K562 (cell line): Measurements from ENCODE around the gene JUND. TPM values are rescaled to one million over a fixed set of nuclear protein-coding genes. Genes with fewer than 3 reads are reported as not detected.
A peak's percentile ranks its signal among the peaks of the same experiment; 100 is the strongest.

Experiments
- ATAC-seq: fragments of 200-7000 bp; cut with Tn5 transposase; 3 replicates; pipeline ENCODE4 v1.9.1; 2020; ENCODE audit warnings: moderate library complexity
- BruUV-seq: library from RNA; stranded (reverse); fragments of 400-500 nt; replicated peaks from 2 replicates; lab custom pipeline; 2021; lab: Mats Ljungman, UMichigan
- CTCF ChIA-PET: fragments of 300-600 bp; formaldehyde crosslinking; extraction: SDS; loops from one replicate; lab custom pipeline; 2021; ENCODE audit warnings: low intra/inter-chr PET ratio; lab: Yijun Ruan, JAX
- POLR2A ChIA-PET: fragments of 300-600, 350-650 bp; sonication (Branson Sonifier 250); formaldehyde crosslinking; extraction: SDS; loops from one replicate; lab custom pipeline; 2021; ENCODE audit warnings: antibody characterized with exemption, inconsistent platforms; lab: Yijun Ruan, JAX
- DNase-seq, 4 experiments: peaks; one replicate each; pipeline versions ENCODE4 v3.0.0 to v3.0.0-alpha.2; 2011 to 2018; ENCODE audit warnings: low spot score in 3 of 4, mixed read lengths in 3 of 4; ENCODE audit errors: extremely low read depth in 1 of 4
- FAIRE-seq: peaks from 2 replicates; lab custom pipeline; 2011; peaks lifted over from hg19 to GRCh38; lab: Jason Lieb, UNC
- H2AFZ ChIP-seq: 2 replicates; pipeline ENCODE4 v1.6.0; 2011; ENCODE audit warnings: low read depth, low read length, control low read depth, inconsistent platforms
- H3K27ac ChIP-seq: fragments of 200-600 bp; 3 replicates; pipeline ENCODE4 v1.8.0; 2011; ENCODE audit warnings: low read depth, mild to moderate bottlenecking, control low read depth, inconsistent platforms, low read length, moderate library complexity, mixed read lengths; ENCODE audit errors: extremely low read depth
- H3K27me3 ChIP-seq, 2 experiments: fragments of 300-600 bp in 1 of 2; 2 replicates in 1 of 2; 3 replicates in 1 of 2; pipeline versions ENCODE4 v1.6.0 to v1.8.0; 2011; ENCODE audit warnings: inconsistent platforms in 2 of 2, low read length in 2 of 2, mild to moderate bottlenecking in 1 of 2, mixed read lengths in 1 of 2, moderate library complexity in 1 of 2; ENCODE audit not compliant: control insufficient read depth in 2 of 2, insufficient read depth in 2 of 2
- H3K36me3 ChIP-seq: fragments of 300-600 bp; 3 replicates; pipeline ENCODE4 v1.8.0; 2011; ENCODE audit warnings: mild to moderate bottlenecking, low read length, inconsistent platforms; ENCODE audit not compliant: control insufficient read depth, insufficient read depth
- H3K4me1 ChIP-seq, 2 experiments: fragments of 200-600 bp in 1 of 2; replicated peaks in 1 of 2; 2 replicates in 1 of 2; 3 replicates in 1 of 2; pipeline versions ENCODE4 v1.5.1 to v1.8.0; 2011; ENCODE audit warnings: inconsistent platforms in 2 of 2, low read length in 2 of 2, mild to moderate bottlenecking in 1 of 2, mixed read lengths in 1 of 2, moderate library complexity in 1 of 2; ENCODE audit not compliant: control insufficient read depth in 2 of 2, insufficient read depth in 2 of 2
- H3K4me2 ChIP-seq: 2 replicates; pipeline ENCODE4 v1.6.1; 2011; ENCODE audit warnings: low read length, control low read depth, inconsistent platforms, mixed read lengths; ENCODE audit not compliant: insufficient read depth
- H3K4me3 ChIP-seq: fragments of 200-600 bp; sonication (generic), shearing (Covaris generic); 2 replicates; pipeline ENCODE4 v1.5.1; 2016; ENCODE audit warnings: control low read depth, inconsistent platforms
- H3K79me2 ChIP-seq: fragments of 200-600 bp; 3 replicates; pipeline ENCODE4 v1.8.0; 2011; ENCODE audit warnings: low read length, inconsistent platforms; ENCODE audit not compliant: control insufficient read depth, insufficient read depth
- H3K9ac ChIP-seq, 2 experiments: 2 replicates each; pipeline versions ENCODE4 v1.6.0 to v1.6.1; 2011; ENCODE audit warnings: low read depth in 2 of 2, low read length in 2 of 2, control low read depth in 1 of 2, inconsistent platforms in 1 of 2, mild to moderate bottlenecking in 1 of 2, mixed read lengths in 1 of 2; ENCODE audit not compliant: insufficient read depth in 1 of 2
- H3K9me1 ChIP-seq: one replicate; pipeline ENCODE4 v1.6.0; 2011; ENCODE audit warnings: inconsistent platforms, mild to moderate bottlenecking, low read length, moderate library complexity; ENCODE audit not compliant: control insufficient read depth, insufficient read depth
- H3K9me3 ChIP-seq: replicated peaks from 2 replicates; pipeline ENCODE4 v1.5.1; 2011; ENCODE audit warnings: low read depth, low read length, inconsistent platforms; ENCODE audit not compliant: control insufficient read depth, insufficient read depth
- H4K20me1 ChIP-seq: replicated peaks from 2 replicates; pipeline ENCODE4 v1.6.1; 2011; ENCODE audit warnings: low read length, inconsistent platforms, mixed read lengths; ENCODE audit not compliant: control insufficient read depth, insufficient read depth
- CHCHD3 ChIP-seq: fragments of 250-450 bp; sonication (Bioruptor Pico); IDR thresholded peaks from 2 replicates; pipeline ENCODE4 v2.1.2; 2022; ENCODE audit warnings: mild to moderate bottlenecking
- DACH1 ChIP-seq: fragments of 450-650 bp; IDR thresholded peaks from 2 replicates; pipeline ENCODE4 v1.6.1; 2018; ENCODE audit not compliant: partially characterized antibody
- ELF1 ChIP-seq: fragments of 200-800 bp; sonication (Bioruptor generic); IDR thresholded peaks from 2 replicates; pipeline ENCODE4 v1.6.1; 2016; ENCODE audit warnings: missing genetic modification characterization, missing compliant biosample characterization
- GATA2 ChIP-seq: sonication (generic); formaldehyde crosslinking; IDR thresholded peaks from 2 replicates; pipeline ENCODE4 v1.4.0; 2020; ENCODE audit warnings: mild to moderate bottlenecking, missing genetic modification reagents
- POLR3A ChIP-seq: IDR thresholded peaks from 2 replicates; pipeline ENCODE4 v1.6.1; 2011; ENCODE audit warnings: borderline replicate concordance, mild to moderate bottlenecking, moderate library complexity; ENCODE audit not compliant: insufficient read length, insufficient read depth; ENCODE audit errors: extremely low read depth
- TAF15 ChIP-seq: fragments of 200-400 bp; formaldehyde crosslinking; IDR thresholded peaks from 2 replicates; pipeline ENCODE4 v1.6.1; 2017; ENCODE audit warnings: mild to moderate bottlenecking, low read depth, low read length, moderate library complexity
- TARDBP ChIP-seq: fragments of 450-650 bp; IDR thresholded peaks from 2 replicates; pipeline ENCODE4 v1.6.1; 2016
- ZNF699 ChIP-seq: fragments of 250-450 bp; sonication (Bioruptor Pico); IDR thresholded peaks from 2 replicates; pipeline ENCODE4 v1.8.0; 2021; ENCODE audit warnings: mild to moderate bottlenecking, moderate library complexity; ENCODE audit not compliant: insufficient replicate concordance
- WGBS: fragments of 100-300 bp; shearing (Covaris generic); methylation state at CpG from one replicate; pipeline ENCODE4 v1.1.6; 2016; ENCODE audit warnings: low coverage, mixed read lengths; ENCODE audit not compliant: insufficient coverage; ENCODE audit errors: missing lambda C conversion rate; 5-methylcytosine and 5-hydroxymethylcytosine counted together
- in situ Hi-C: fragments of 300-500 bp; cut with MboI; formaldehyde crosslinking; loops from 4 replicates; pipeline ENCODE4 v1.15.0; 2018; ENCODE audit warnings: inconsistent platforms, mixed read lengths
- intact Hi-C: fragments of 100-400 bp; cut with micrococcal nuclease; formaldehyde crosslinking; loops from 2 replicates; pipeline ENCODE4 v1.14.2; 2022
- polyA plus RNA-seq, 8 experiments: library from polyadenylated mRNA; depleted of rRNA in 4 of 8; stranded (reverse) in 5 of 8; unstranded in 3 of 8; fragments of >200 nt; fragmentation: Nextera tagmentation in 2 of 8; fragmentation: Illumina TruSeq in 1 of 8; extraction: Ambion mirVana in 2 of 8; extraction: Trizol in 1 of 8; gene quantifications; 2 replicates each; pipeline versions ENCODE4 v1.2.1 to v1.2.3, GENCODE V29; 2011 to 2014; ENCODE audit warnings: inconsistent platforms in 1 of 8, missing spikeins in 1 of 8
- total RNA-seq, 7 experiments: library from RNA; depleted of rRNA in 6 of 7; stranded (reverse); fragments of >200 nt in 6 of 7; fragmentation: Illumina TruSeq in 2 of 7; extraction: Trizol in 2 of 7; gene quantifications; 2 replicates each; pipeline versions ENCODE4 v1.2.1 to v1.2.3, GENCODE V29; 2011 to 2021; ENCODE audit warnings: low replicate concordance in 1 of 7
- TF ChIP-seq, protein P1 (sequence below): fragments of 450-650 bp; IDR thresholded peaks from 2 replicates; pipeline ENCODE4 v1.6.1; 2016; ENCODE audit warnings: borderline replicate concordance
- TF ChIP-seq, protein P2 (sequence below): fragments of 450-650 bp; formaldehyde crosslinking; IDR thresholded peaks from 2 replicates; pipeline ENCODE4 v1.4.0; 2020; ENCODE audit warnings: mild to moderate bottlenecking, mixed read lengths
- TF ChIP-seq, protein P3 (sequence below), 2 experiments: fragments of 450-650 bp in 1 of 2; sonication (generic) in 1 of 2; formaldehyde crosslinking in 1 of 2; IDR thresholded peaks in 1 of 2; conservative IDR thresholded peaks in 1 of 2; 2 replicates each; pipeline versions ENCODE4 v1.6.1 to v1.8.1; 2016 to 2023; ENCODE audit warnings: mild to moderate bottlenecking in 2 of 2, moderate library complexity in 2 of 2, inconsistent platforms in 1 of 2, missing genetic modification reagents in 1 of 2
- TF ChIP-seq, protein P4 (sequence below): sonication (generic); formaldehyde crosslinking; IDR thresholded peaks from 2 replicates; pipeline ENCODE4 v1.8.0; 2022; ENCODE audit warnings: mild to moderate bottlenecking, missing genetic modification reagents, borderline replicate concordance

The JUND gene
- total and polyA plus RNA-seq, 9 of the 15 experiments (the other 6 are each of a cell fraction or from before 2014, with no cell fraction given), result 6.4 to 286 (median 42.3) TPM

DNA sequence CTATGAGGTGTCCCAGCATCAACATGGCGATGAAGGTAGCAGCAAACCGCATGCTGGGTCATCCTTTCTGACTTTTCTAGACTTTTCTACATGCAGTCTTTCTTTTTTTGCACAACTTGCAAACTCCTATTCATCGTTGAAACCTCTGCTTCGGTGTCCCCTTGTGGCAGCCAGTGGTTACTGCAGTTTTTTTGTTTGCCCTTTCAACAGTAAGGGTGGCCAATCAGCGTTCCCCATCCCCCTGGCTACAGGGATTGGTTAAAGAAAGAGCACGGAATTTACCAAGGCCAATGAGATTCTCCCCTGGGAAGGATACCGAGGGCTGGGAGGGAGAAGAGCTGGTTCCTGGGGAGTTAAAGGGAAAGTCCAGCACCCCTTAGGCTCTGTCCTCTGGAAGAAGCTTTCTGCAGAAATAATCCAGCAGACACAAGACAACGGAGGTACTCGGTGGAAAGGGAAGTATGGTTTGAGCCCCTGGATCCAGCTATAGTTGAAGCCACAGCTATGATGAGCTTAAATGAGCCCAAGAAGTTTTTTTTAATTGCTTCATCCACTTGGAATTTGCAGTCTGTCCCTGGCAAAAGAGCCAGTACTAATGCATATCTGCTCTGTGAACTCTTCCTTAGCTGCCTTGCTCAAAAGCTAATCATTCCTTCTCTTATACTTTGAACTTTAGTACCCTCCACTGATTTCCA lies 47.1 kb upstream of the JUND start:
- WGBS, result 1% methylated on average over 9 of the region's 9 CpGs
- intact Hi-C loops (loop anchor here (5.0 to 10.0 kb wide), 2 partner anchors 121 to 214 kb away; no protein-coding TSS in a partner anchor), in situ Hi-C loops (no loop called here)
- POLR2A ChIA-PET, result interaction anchor here (0.5 to 9.8 kb wide), 17 partner anchors 10 to 321 kb away, joined by 3 to 122 read pairs (median 3); partner anchors contain the start of genes GDF15 and JUND
- TSS peak; percentile 96 for BruUV-seq
- H4K20me1 ChIP-seq, result no peaks in the 10 kb centered on the region
- CTCF ChIA-PET, result interaction anchor here (0.5 to 2.2 kb wide), 7 partner anchors 12 to 166 kb away, joined by 3 to 11 read pairs (median 3); partner anchors contain the start of gene PGPEP1
- H3K9ac ChIP-seq, result peak overlapping the region in 1 of 2 experiments; percentile 67; a peak in 3 of 4 replicates
- FAIRE-seq, result peak; percentile 100
- H3K9me3 ChIP-seq, result no peaks in the 10 kb centered on the region
- peak overlapping the region; percentile 33 for H3K4me3 ChIP-seq
- no peaks in the 10 kb centered on the region for H3K9me1 ChIP-seq
- H3K79me2 ChIP-seq, result peaks cover 2% of the 10 kb centered on the region; the same call in 2 of the 3 replicates
- DNase-seq, result peak; percentile 96 to 99 (median 98)
- peak overlapping the region; percentile 71 for H3K4me2 ChIP-seq
- no peaks in the 10 kb centered on the region for H3K36me3 ChIP-seq
- H3K4me1 ChIP-seq, result peaks cover 22 to 35% of the 10 kb centered on the region in 2 experiments
- peak overlapping the region; percentile 63 for H3K27ac ChIP-seq
- H2AFZ ChIP-seq, result peak overlapping the region; percentile 89
- ATAC-seq, result peak; percentile 100
- H3K27me3 ChIP-seq, result no peaks in the 10 kb centered on the region
- TF ChIP-seq ELF1 (tag), result no peak
- TF ChIP-seq, protein P1, sequence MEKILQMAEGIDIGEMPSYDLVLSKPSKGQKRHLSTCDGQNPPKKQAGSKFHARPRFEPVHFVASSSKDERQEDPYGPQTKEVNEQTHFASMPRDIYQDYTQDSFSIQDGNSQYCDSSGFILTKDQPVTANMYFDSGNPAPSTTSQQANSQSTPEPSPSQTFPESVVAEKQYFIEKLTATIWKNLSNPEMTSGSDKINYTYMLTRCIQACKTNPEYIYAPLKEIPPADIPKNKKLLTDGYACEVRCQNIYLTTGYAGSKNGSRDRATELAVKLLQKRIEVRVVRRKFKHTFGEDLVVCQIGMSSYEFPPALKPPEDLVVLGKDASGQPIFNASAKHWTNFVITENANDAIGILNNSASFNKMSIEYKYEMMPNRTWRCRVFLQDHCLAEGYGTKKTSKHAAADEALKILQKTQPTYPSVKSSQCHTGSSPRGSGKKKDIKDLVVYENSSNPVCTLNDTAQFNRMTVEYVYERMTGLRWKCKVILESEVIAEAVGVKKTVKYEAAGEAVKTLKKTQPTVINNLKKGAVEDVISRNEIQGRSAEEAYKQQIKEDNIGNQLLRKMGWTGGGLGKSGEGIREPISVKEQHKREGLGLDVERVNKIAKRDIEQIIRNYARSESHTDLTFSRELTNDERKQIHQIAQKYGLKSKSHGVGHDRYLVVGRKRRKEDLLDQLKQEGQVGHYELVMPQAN, result no peak
- TF ChIP-seq, protein P2, sequence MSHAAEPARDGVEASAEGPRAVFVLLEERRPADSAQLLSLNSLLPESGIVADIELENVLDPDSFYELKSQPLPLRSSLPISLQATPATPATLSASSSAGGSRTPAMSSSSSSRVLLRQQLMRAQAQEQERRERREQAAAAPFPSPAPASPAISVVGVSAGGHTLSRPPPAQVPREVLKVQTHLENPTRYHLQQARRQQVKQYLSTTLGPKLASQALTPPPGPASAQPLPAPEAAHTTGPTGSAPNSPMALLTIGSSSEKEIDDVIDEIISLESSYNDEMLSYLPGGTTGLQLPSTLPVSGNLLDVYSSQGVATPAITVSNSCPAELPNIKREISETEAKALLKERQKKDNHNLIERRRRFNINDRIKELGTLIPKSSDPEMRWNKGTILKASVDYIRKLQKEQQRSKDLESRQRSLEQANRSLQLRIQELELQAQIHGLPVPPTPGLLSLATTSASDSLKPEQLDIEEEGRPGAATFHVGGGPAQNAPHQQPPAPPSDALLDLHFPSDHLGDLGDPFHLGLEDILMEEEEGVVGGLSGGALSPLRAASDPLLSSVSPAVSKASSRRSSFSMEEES (CRISPR knock-in tag), result no peak
- no peak for TF ChIP-seq DACH1
- no peak for TF ChIP-seq ZNF699 (CRISPR knock-in tag)
- TF ChIP-seq, protein P3, sequence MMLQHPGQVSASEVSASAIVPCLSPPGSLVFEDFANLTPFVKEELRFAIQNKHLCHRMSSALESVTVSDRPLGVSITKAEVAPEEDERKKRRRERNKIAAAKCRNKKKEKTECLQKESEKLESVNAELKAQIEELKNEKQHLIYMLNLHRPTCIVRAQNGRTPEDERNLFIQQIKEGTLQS (IDR thresholded peaks at IDR 0.05), result no peak
- TF ChIP-seq, protein P3 (CRISPR knock-in tag; conservative IDR thresholded peaks at IDR 0.05), result no peak
- no peak for TF ChIP-seq POLR3A
- TF ChIP-seq GATA2 (CRISPR knock-in tag), result no peak
- TF ChIP-seq CHCHD3 (CRISPR knock-in tag), result no peak
- TF ChIP-seq, protein P4, sequence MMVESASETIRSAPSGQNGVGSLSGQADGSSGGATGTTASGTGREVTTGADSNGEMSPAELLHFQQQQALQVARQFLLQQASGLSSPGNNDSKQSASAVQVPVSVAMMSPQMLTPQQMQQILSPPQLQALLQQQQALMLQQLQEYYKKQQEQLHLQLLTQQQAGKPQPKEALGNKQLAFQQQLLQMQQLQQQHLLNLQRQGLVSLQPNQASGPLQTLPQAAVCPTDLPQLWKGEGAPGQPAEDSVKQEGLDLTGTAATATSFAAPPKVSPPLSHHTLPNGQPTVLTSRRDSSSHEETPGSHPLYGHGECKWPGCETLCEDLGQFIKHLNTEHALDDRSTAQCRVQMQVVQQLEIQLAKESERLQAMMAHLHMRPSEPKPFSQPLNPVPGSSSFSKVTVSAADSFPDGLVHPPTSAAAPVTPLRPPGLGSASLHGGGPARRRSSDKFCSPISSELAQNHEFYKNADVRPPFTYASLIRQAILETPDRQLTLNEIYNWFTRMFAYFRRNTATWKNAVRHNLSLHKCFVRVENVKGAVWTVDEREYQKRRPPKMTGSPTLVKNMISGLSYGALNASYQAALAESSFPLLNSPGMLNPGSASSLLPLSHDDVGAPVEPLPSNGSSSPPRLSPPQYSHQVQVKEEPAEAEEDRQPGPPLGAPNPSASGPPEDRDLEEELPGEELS, result no peak
- 0 out of 2 replicates have a peak, but pooled peaks have one; percentile 31 for TF ChIP-seq TARDBP
- no peak for TF ChIP-seq TAF15
